PFSK-1 (cell line): ENCODE measurements around the gene CFLAR.

ENCODE experiments used
- SIN3A ChIP-seq: IDR thresholded peaks from 2 replicates; pipeline ENCODE4 v1.6.1; 2012; ENCODE audit warnings: mild to moderate bottlenecking, low read length, moderate library complexity, borderline replicate concordance; ENCODE audit not compliant: insufficient read depth
- TAF1 ChIP-seq: IDR thresholded peaks from 2 replicates; pipeline ENCODE4 v1.6.1; 2012; ENCODE audit warnings: low read length, control low read depth, borderline replicate concordance; ENCODE audit not compliant: insufficient read depth
- TF ChIP-seq, protein P1 (sequence below), 2 experiments: IDR thresholded peaks; 2 replicates each; pipeline versions ENCODE4 v1.6.1 to v1.8.0; 2011 to 2012; ENCODE audit warnings: low read depth in 2 of 2, low read length in 2 of 2, control low read depth in 1 of 2, inconsistent platforms in 1 of 2, mild to moderate bottlenecking in 1 of 2, moderate library complexity in 1 of 2; ENCODE audit not compliant: insufficient read depth in 1 of 2

- TF ChIP-seq SIN3A = no peak
- TF ChIP-seq TAF1 = no peak
- TF ChIP-seq, protein P1, sequence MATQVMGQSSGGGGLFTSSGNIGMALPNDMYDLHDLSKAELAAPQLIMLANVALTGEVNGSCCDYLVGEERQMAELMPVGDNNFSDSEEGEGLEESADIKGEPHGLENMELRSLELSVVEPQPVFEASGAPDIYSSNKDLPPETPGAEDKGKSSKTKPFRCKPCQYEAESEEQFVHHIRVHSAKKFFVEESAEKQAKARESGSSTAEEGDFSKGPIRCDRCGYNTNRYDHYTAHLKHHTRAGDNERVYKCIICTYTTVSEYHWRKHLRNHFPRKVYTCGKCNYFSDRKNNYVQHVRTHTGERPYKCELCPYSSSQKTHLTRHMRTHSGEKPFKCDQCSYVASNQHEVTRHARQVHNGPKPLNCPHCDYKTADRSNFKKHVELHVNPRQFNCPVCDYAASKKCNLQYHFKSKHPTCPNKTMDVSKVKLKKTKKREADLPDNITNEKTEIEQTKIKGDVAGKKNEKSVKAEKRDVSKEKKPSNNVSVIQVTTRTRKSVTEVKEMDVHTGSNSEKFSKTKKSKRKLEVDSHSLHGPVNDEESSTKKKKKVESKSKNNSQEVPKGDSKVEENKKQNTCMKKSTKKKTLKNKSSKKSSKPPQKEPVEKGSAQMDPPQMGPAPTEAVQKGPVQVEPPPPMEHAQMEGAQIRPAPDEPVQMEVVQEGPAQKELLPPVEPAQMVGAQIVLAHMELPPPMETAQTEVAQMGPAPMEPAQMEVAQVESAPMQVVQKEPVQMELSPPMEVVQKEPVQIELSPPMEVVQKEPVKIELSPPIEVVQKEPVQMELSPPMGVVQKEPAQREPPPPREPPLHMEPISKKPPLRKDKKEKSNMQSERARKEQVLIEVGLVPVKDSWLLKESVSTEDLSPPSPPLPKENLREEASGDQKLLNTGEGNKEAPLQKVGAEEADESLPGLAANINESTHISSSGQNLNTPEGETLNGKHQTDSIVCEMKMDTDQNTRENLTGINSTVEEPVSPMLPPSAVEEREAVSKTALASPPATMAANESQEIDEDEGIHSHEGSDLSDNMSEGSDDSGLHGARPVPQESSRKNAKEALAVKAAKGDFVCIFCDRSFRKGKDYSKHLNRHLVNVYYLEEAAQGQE (IDR thresholded peaks at IDR 0.05; ENCODE audit: insufficient read depth in 1 of 2, low read depth in 2 of 2, low read length in 2 of 2) = no peak
Measured at GRCh38 chr2:201156640-201157039, 40.7 kb downstream of the CFLAR start.
